22Rv1 (cell line): ENCODE measurements around the gene THSD4.

ENCODE experiments used
- ZFX ChIP-seq: fragments of 450-650 bp; IDR thresholded peaks from 2 replicates; pipeline ENCODE4 v1.6.1; 2017; ENCODE audit warnings: antibody characterized with exemption, borderline replicate concordance
- TF ChIP-seq, protein P1 (sequence below): fragments of 450-650 bp; IDR thresholded peaks from 2 replicates; pipeline ENCODE4 v1.5.1; 2017; ENCODE audit warnings: mild to moderate bottlenecking

GRCh38 chr15:71328453-71328852 lies 213.2 kb downstream of the THSD4 start:
- TF ChIP-seq, protein P1, sequence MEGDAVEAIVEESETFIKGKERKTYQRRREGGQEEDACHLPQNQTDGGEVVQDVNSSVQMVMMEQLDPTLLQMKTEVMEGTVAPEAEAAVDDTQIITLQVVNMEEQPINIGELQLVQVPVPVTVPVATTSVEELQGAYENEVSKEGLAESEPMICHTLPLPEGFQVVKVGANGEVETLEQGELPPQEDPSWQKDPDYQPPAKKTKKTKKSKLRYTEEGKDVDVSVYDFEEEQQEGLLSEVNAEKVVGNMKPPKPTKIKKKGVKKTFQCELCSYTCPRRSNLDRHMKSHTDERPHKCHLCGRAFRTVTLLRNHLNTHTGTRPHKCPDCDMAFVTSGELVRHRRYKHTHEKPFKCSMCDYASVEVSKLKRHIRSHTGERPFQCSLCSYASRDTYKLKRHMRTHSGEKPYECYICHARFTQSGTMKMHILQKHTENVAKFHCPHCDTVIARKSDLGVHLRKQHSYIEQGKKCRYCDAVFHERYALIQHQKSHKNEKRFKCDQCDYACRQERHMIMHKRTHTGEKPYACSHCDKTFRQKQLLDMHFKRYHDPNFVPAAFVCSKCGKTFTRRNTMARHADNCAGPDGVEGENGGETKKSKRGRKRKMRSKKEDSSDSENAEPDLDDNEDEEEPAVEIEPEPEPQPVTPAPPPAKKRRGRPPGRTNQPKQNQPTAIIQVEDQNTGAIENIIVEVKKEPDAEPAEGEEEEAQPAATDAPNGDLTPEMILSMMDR, result no peak
- TF ChIP-seq ZFX, result no peak
